HepG2 (cell line): Measurements from ENCODE around the gene ZC3H14. TPM values are rescaled to one million over a fixed set of nuclear protein-coding genes. Genes with fewer than 3 reads are reported as not detected.

Experiments
- ASH2L ChIP-seq: fragments of 300-600, 200-600 bp; sonication (generic); IDR thresholded peaks from 2 replicates; pipeline ENCODE4 v1.7.0; 2017; ENCODE audit warnings: low read depth, mild to moderate bottlenecking, moderate library complexity, mixed read lengths, low read length; ENCODE audit not compliant: insufficient read length
- DBP ChIP-seq: sonication (generic); formaldehyde crosslinking; IDR thresholded peaks from 2 replicates; pipeline ENCODE4 v1.4.0; 2020; ENCODE audit warnings: missing genetic modification reagents; ENCODE audit errors: not compliant biosample characterization
- DMAP1 ChIP-seq: IDR thresholded peaks from 2 replicates; pipeline ENCODE4 v1.6.1; 2016
- DZIP1 ChIP-seq: sonication (generic); formaldehyde crosslinking; IDR thresholded peaks from 2 replicates; pipeline ENCODE4 v1.5.0; 2020; ENCODE audit warnings: mild to moderate bottlenecking, missing genetic modification reagents
- HMGXB4 ChIP-seq, 2 experiments: sonication (generic) in 1 of 2; formaldehyde crosslinking in 1 of 2; IDR thresholded peaks; 2 replicates each; pipeline versions ENCODE4 v1.4.0 to v1.6.1; 2018 to 2020; ENCODE audit warnings: missing genetic modification reagents in 2 of 2, borderline replicate concordance in 1 of 2, low read depth in 1 of 2, mild to moderate bottlenecking in 1 of 2, missing biosample characterization in 1 of 2
- HNRNPLL ChIP-seq: fragments of 200-400 bp; formaldehyde crosslinking; IDR thresholded peaks from 2 replicates; pipeline ENCODE4 v1.6.1; 2017; ENCODE audit warnings: mild to moderate bottlenecking, low read depth, low read length; ENCODE audit not compliant: poor library complexity, severe bottlenecking
- JUNB ChIP-seq: sonication (generic); formaldehyde crosslinking; IDR thresholded peaks from 2 replicates; pipeline ENCODE4 v1.8.0; 2022; ENCODE audit warnings: missing genetic modification reagents, mild to moderate bottlenecking, borderline replicate concordance
- MIER2 ChIP-seq: IDR thresholded peaks from 2 replicates; pipeline ENCODE4 v1.6.1; 2016; ENCODE audit warnings: missing biosample characterization, missing genetic modification reagents
- MZF1 ChIP-seq: sonication (generic); formaldehyde crosslinking; IDR thresholded peaks from 2 replicates; pipeline ENCODE4 v1.8.1; 2023; ENCODE audit warnings: mild to moderate bottlenecking, missing genetic modification reagents, borderline replicate concordance
- NCOA1 ChIP-seq: sonication (generic); formaldehyde crosslinking; IDR thresholded peaks from 2 replicates; pipeline ENCODE4 v1.9.0; 2021; ENCODE audit warnings: missing genetic modification reagents
- RELA ChIP-seq: sonication (generic); formaldehyde crosslinking; IDR thresholded peaks from 2 replicates; pipeline ENCODE4 v1.4.0; 2020; ENCODE audit warnings: missing genetic modification reagents
- REXO4 ChIP-seq: sonication (generic); formaldehyde crosslinking; IDR thresholded peaks from 2 replicates; pipeline ENCODE4 v1.8.0; 2022; ENCODE audit warnings: missing genetic modification reagents, mild to moderate bottlenecking, borderline replicate concordance
- SP4 ChIP-seq: sonication (generic); formaldehyde crosslinking; IDR thresholded peaks from 2 replicates; pipeline ENCODE4 v1.8.1; 2023; ENCODE audit warnings: mild to moderate bottlenecking, missing genetic modification reagents
- THAP11 ChIP-seq: IDR thresholded peaks from 2 replicates; pipeline ENCODE4 v1.6.1; 2016; ENCODE audit warnings: missing biosample characterization, missing genetic modification reagents
- ZBTB7B ChIP-seq: sonication (generic); formaldehyde crosslinking; IDR thresholded peaks from 2 replicates; pipeline ENCODE4 v1.4.0; 2020; ENCODE audit warnings: missing genetic modification reagents
- ZFP36L1 ChIP-seq: sonication (generic); formaldehyde crosslinking; IDR thresholded peaks from 2 replicates; pipeline ENCODE4 v1.8.0; 2022; ENCODE audit warnings: mild to moderate bottlenecking, missing genetic modification reagents, moderate library complexity
- ZNF12 ChIP-seq: sonication (generic); formaldehyde crosslinking; IDR thresholded peaks from 2 replicates; pipeline ENCODE4 v1.5.0; 2020; ENCODE audit warnings: missing genetic modification reagents
- ZNF274 ChIP-seq: sonication (generic); formaldehyde crosslinking; IDR thresholded peaks from 2 replicates; pipeline ENCODE4 v1.5.1; 2020; ENCODE audit warnings: mild to moderate bottlenecking, missing genetic modification reagents
- ZNF280B ChIP-seq: sonication (generic); formaldehyde crosslinking; IDR thresholded peaks from 2 replicates; pipeline ENCODE4 v1.5.0; 2020; ENCODE audit warnings: missing genetic modification reagents, mild to moderate bottlenecking, borderline replicate concordance
- ZNF543 ChIP-seq: sonication (generic); formaldehyde crosslinking; IDR thresholded peaks from 2 replicates; pipeline ENCODE4 v1.4.0; 2020; ENCODE audit warnings: mild to moderate bottlenecking, missing genetic modification reagents
- ZNF614 ChIP-seq: IDR thresholded peaks from 2 replicates; pipeline ENCODE4 v1.6.1; 2018; ENCODE audit warnings: missing biosample characterization, missing genetic modification reagents, inconsistent platforms, borderline replicate concordance
- ZNF678 ChIP-seq: sonication (generic); formaldehyde crosslinking; IDR thresholded peaks from 2 replicates; pipeline ENCODE4 v1.4.0; 2020; ENCODE audit warnings: mild to moderate bottlenecking, missing genetic modification reagents
- ZNF891 ChIP-seq: sonication (generic); formaldehyde crosslinking; IDR thresholded peaks from 2 replicates; pipeline ENCODE4 v1.5.0; 2020; ENCODE audit warnings: mild to moderate bottlenecking, missing genetic modification reagents
- polyA plus RNA-seq, 8 experiments: library from polyadenylated mRNA; depleted of rRNA in 3 of 8; stranded (reverse) in 7 of 8; unstranded in 1 of 8; fragments of >200 nt; fragmentation: Illumina TruSeq in 4 of 8; extraction: Trizol in 4 of 8; gene quantifications; 2 replicates each; pipeline versions ENCODE4 v1.2.1 to v1.2.3, GENCODE V29; 2011 to 2016; ENCODE audit warnings: low read depth in 4 of 8, missing spikeins in 1 of 8, mixed read lengths in 1 of 8; ENCODE audit not compliant: insufficient read depth in 1 of 8
- total RNA-seq, 5 experiments: library from RNA; depleted of rRNA; stranded (reverse); fragments of >200 nt; fragmentation: Illumina TruSeq; extraction: Trizol; gene quantifications; 2 replicates each; pipeline ENCODE4 v1.2.3, GENCODE V29; 2016; ENCODE audit warnings: low read depth in 1 of 5

The ZC3H14 gene
- total and polyA plus RNA-seq, 2 of the 13 experiments (the other 11 are each of a cell fraction or from before 2014, with no cell fraction given): 65.1 to 67.5 TPM

- TF ChIP-seq ZNF12 (CRISPR knock-in tag) (no peak), ZNF891 (CRISPR knock-in tag) (no peak), NCOA1 (CRISPR knock-in tag) (no peak), MIER2 (CRISPR knock-in tag) (no peak), RELA (CRISPR knock-in tag) (no peak), HNRNPLL (peak; percentile 45), ZFP36L1 (no peak), DBP (CRISPR knock-in tag) (no peak), DZIP1 (CRISPR knock-in tag) (no peak), THAP11 (CRISPR knock-in tag) (peak; percentile 47; the same call in 1 of the 2 replicates), DMAP1 (CRISPR knock-in tag) (no peak), REXO4 (CRISPR knock-in tag) (no peak), ZNF280B (no peak), ZNF678 (no peak), MZF1 (no peak), ZNF274 (CRISPR knock-in tag) (0 out of 2 replicates have a peak, but pooled peaks have one; percentile 47), ZBTB7B (no peak), ASH2L (peak; percentile 53), SP4 (CRISPR knock-in tag) (no peak), JUNB (CRISPR knock-in tag) (no peak), ZNF614 (CRISPR knock-in tag) (no peak), ZNF543 (CRISPR knock-in tag) (no peak), HMGXB4 (CRISPR knock-in tag; IDR thresholded peaks at IDR 0.05; ENCODE audit: borderline replicate concordance in 1 of 2, low read depth in 1 of 2) (peak; percentile 42 to 60; a peak in 1 of 4 replicates)
Observed at GRCh38 chr14:88554457-88555286, 8.2 kb upstream of the ZC3H14 start, which contains the start of gene PTPN21 (continued).
